C4-2B (cell line): ENCODE results near the gene EFEMP1.

Source experiments
- ZFX ChIP-seq: fragments of 450-650 bp; IDR thresholded peaks from 2 replicates; pipeline ENCODE4 v1.6.1; 2017
- TF ChIP-seq, protein P1 (sequence below): fragments of 450-650 bp; conservative IDR thresholded peaks from 2 replicates; pipeline ENCODE4 v1.5.1; 2017; ENCODE audit warnings: mild to moderate bottlenecking

DNA sequence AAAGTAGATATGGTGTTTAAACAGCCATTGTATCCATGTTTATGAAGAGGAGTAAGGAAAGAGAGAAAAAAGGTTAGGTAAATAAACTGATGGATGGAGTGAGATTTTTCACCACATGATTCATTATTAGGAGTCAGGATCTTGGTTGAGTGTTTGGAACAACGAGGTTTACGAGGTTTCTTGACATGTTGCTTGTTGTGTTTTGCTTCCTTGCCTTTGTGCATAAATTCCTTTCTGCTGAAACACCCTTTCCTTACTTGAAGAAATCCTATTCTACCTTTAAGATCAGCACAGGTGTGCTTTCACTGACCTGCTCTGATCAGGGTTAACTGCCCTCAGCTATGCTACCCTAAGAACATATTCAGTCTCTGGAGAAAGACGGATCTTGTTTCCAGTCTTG is 66.6 kb downstream of the EFEMP1 start:
- TF ChIP-seq, protein P1, sequence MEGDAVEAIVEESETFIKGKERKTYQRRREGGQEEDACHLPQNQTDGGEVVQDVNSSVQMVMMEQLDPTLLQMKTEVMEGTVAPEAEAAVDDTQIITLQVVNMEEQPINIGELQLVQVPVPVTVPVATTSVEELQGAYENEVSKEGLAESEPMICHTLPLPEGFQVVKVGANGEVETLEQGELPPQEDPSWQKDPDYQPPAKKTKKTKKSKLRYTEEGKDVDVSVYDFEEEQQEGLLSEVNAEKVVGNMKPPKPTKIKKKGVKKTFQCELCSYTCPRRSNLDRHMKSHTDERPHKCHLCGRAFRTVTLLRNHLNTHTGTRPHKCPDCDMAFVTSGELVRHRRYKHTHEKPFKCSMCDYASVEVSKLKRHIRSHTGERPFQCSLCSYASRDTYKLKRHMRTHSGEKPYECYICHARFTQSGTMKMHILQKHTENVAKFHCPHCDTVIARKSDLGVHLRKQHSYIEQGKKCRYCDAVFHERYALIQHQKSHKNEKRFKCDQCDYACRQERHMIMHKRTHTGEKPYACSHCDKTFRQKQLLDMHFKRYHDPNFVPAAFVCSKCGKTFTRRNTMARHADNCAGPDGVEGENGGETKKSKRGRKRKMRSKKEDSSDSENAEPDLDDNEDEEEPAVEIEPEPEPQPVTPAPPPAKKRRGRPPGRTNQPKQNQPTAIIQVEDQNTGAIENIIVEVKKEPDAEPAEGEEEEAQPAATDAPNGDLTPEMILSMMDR, result no peak
- no peak for TF ChIP-seq ZFX
